ENCODE data around the gene BACH1. TPM values are rescaled to one million over a fixed set of nuclear protein-coding genes. Genes with fewer than 3 reads are reported as not detected.
A peak's percentile ranks its signal among the peaks of the same experiment; 100 is the strongest.

BACH1 gene
- total RNA-seq, 2 donors from 2014 or later, result 55.6 to 64.2 TPM

DNA sequence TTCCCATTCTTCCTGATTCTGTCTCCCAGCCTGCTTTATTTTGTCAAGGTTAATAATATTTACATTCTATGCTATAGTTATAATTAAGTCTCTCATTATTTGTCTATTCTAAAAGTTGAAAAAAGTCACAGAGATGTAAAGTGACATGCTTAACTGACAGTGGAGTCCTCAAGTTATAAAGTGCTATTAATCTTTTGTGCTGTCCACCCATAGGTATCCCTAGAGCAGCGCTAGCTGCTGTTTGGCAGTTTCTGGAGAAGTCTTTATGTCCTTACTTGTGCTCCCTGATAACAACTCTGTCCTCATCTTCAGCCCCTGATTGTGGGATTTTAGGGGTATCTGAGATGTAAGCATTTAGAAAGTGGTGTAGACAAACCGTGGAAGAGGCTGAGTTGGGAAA is 13.1 kb downstream of the BACH1 start:
- H3K27me3 Mint-ChIP-seq, result no peaks in the 10 kb centered on the region
- no peak overlapping the region for H3K27ac Mint-ChIP-seq
- no peak overlapping the region for H3K4me3 Mint-ChIP-seq
- no peaks in the 10 kb centered on the region for H3K9me3 ChIP-seq (ENCODE audit: control insufficient read depth, low read length, poor library complexity, severe bottlenecking)
- ATAC-seq (no peak), DNase-seq (no peak)
- H3K4me1 Mint-ChIP-seq, result peaks cover 42% of the 10 kb centered on the region
- peaks cover 2% of the 10 kb centered on the region for H3K36me3 Mint-ChIP-seq (ENCODE audit: low read depth)

DNA sequence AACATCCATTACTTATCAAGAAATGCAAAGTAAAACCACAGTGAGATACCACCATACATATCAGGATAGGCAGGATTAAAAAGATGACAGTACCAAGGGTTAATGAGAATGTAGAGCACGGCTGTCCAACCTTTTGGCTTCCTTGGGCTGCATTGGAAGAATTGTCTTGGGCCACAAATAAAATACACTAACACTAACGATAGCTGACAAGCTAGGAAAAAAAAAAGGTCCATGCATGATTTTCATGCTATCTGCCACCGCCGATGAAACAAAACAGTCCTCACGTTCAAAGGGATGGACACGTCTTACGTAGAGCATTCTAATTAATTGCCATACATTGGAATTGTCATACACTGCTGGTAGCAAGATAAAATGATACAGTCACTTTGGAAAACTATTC is 14.3 kb downstream of the BACH1 start:
- H3K27me3 Mint-ChIP-seq, result no peaks in the 10 kb centered on the region
- no peak overlapping the region for H3K27ac Mint-ChIP-seq
- H3K9me3 ChIP-seq (ENCODE audit: control insufficient read depth, low read length, poor library complexity, severe bottlenecking), result no peaks in the 10 kb centered on the region
- DNase-seq (no peak), ATAC-seq (no peak)
- H3K36me3 Mint-ChIP-seq (ENCODE audit: low read depth), result peaks cover 2% of the 10 kb centered on the region
- no peak overlapping the region for H3K4me3 Mint-ChIP-seq
- H3K4me1 Mint-ChIP-seq, result peaks cover 46% of the 10 kb centered on the region

DNA sequence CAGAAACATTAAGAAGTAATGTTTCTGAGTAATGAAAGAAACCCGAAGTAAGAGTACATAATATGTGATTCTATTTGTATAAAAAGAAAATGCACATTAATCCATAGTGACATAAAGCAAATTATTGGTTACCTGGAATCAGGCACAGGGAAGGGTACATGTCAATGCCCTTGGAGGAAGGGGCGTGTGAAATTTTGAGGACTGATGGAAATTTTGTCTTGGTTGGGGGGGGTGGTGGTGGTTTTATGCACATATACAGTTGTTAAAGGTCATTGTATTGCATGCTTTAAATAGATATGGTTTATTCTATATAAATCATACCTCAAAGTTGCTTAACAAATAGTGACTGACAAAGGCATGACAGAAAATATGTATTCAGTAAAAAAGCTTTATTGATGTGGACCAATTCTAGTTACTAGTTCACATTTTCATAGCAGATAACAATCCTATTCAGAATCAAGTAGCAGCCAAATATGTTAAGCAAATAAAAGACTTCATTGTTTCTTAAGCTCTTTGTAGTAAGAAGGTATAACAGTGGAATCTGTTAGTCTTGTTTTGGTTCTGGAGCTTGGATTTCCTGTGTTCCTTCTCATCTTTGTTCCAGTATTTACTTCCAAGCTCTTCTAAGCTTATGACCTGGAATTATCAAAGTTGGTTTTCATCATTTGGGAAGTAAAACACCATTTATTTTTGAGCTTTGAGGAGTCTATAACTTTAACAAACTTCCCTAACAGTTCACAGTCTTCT is 15.1 kb downstream of the BACH1 start:
- no peak for ATAC-seq
- H3K36me3 Mint-ChIP-seq (ENCODE audit: low read depth), result peaks cover 2% of the 10 kb centered on the region
- H3K4me3 Mint-ChIP-seq, result no peak overlapping the region
- DNase-seq, result no peak
- no peaks in the 10 kb centered on the region for H3K9me3 ChIP-seq (ENCODE audit: control insufficient read depth, low read length, poor library complexity, severe bottlenecking)
- H3K27ac Mint-ChIP-seq, result no peak overlapping the region
- no peaks in the 10 kb centered on the region for H3K27me3 Mint-ChIP-seq
- peaks cover 49% of the 10 kb centered on the region for H3K4me1 Mint-ChIP-seq

DNA sequence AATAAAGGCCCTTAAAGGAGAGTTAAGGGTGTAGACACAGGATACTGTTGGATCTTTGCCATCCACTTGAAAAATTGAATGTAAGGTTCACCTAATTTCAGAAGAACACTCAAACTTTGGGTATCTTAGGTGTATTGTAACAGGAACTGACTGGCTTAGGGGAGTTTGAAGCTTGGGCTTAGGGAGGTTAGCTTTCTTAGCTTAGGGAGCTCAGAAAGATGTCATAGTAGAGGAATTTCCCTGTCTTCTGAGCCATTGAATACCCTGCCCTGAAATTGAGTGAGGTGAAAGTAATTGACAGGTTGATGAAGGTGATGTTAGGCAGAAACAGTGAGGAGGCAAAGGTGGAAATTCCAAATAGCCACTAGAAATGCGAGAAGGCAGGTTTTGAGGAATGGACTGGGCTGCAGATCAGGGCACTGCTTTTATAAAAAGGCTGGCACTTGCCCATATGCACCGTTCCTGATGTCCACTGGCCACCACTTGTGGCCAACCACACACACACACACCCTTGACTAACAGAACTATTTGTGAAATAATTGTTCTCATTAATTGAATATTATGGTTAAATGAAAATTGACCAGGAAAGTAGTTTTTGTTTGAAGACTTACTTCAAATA is 16.5 kb downstream of the BACH1 start:
- Mint-ChIP-seq H3K4me1 (peaks cover 54% of the 10 kb centered on the region), H3K27ac (peak overlapping the region; percentile 25), H3K4me3 (no peak overlapping the region), H3K27me3 (no peaks in the 10 kb centered on the region), H3K36me3 (ENCODE audit: low read depth) (peaks cover 2% of the 10 kb centered on the region)
- DNase-seq (no peak), ATAC-seq (peak; percentile 55)
- no peaks in the 10 kb centered on the region for H3K9me3 ChIP-seq (ENCODE audit: control insufficient read depth, low read length, poor library complexity, severe bottlenecking)

DNA sequence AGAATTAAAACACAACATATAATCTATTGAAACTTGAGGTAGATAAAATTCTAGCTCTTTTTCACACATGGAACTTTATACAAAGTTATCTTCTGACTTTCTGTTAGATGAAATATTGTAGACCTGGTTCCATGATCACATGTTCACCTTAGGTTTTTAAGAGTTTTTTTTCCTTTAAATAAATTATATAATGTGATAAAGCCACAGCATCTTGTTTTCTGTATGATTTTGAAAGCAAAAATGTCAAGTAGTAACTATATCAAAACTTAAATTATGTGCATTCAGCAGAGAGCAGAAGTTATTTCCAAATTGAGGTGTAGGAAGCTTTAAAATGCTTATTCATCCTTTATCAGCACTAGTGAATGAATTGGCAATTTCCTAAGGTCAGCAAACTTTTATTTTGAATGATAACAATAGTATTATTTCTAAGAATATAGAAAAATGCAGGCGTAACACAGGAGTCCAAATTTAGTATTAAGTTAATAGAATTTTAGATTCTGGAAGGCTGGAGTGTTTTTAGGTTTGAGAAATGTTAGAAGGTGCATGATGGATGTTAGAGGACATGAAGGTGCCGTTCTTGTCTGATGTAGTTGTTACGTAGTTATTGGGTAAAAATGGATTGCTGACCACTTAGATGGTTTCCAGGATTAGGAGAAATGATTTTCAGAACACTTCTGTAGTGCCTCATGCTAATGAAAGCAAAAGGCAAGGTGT is 17.5 kb downstream of the BACH1 start:
- no peak for DNase-seq
- Mint-ChIP-seq H3K4me1 (peaks cover 51% of the 10 kb centered on the region), H3K27ac (peak overlapping the region; percentile 56), H3K4me3 (no peak overlapping the region), H3K36me3 (ENCODE audit: low read depth) (no peaks in the 10 kb centered on the region), H3K27me3 (no peaks in the 10 kb centered on the region)
- H3K9me3 ChIP-seq (ENCODE audit: control insufficient read depth, low read length, poor library complexity, severe bottlenecking), result peaks cover under 1% of the 10 kb centered on the region
- no peak for ATAC-seq

DNA sequence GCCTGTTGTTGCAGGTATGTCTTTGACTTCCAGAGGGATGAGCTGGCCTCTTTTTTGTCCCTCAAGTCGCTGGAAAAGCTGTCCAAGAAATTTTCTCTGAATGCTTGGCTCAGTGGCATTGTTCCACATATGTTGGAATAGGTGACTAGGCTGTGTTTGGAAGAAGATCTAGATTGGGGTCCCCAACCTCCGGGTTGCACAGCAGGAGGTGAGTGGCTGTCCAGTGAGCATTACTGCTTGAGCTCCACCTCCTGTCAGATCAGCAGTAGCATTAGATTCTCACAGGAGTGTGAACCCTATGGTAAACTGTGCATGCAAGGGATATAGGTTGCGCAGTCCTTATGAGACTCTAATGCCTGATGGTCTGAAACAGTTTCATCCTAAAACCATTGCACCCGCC is 18.1 kb downstream of the BACH1 start:
- Mint-ChIP-seq H3K27ac (peak overlapping the region; percentile 56), H3K4me1 (peaks cover 49% of the 10 kb centered on the region), H3K27me3 (no peaks in the 10 kb centered on the region), H3K36me3 (ENCODE audit: low read depth) (peaks cover 2% of the 10 kb centered on the region), H3K4me3 (no peak overlapping the region)
- ATAC-seq (no peak), DNase-seq (no peak)
- peaks cover 5% of the 10 kb centered on the region for H3K9me3 ChIP-seq (ENCODE audit: control insufficient read depth, low read length, poor library complexity, severe bottlenecking)

DNA sequence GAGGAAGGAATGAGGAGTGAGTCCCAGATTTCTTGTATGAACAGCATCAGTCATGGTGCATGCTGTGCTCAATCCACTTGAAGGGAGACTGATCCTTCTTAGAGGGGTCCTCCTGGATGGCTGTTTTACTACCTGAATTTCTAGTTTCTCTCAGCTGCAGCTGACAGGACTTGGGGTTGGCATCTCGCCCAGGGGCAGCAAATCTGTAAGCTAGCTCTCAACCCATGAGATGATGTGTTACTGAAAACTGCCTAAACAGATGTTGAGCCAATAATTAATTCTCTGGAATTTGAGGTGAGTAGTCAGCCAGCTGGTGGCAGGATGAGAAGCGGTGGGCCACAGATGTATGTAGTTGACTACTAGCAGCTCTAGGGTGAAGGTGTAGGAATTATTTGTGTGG is 19.6 kb downstream of the BACH1 start:
- no peak for DNase-seq
- Mint-ChIP-seq H3K36me3 (ENCODE audit: low read depth) (peaks cover 3% of the 10 kb centered on the region), H3K4me3 (no peak overlapping the region), H3K27me3 (no peaks in the 10 kb centered on the region), H3K27ac (no peak overlapping the region), H3K4me1 (peaks cover 42% of the 10 kb centered on the region)
- ATAC-seq, result no peak
- peaks cover 5% of the 10 kb centered on the region for H3K9me3 ChIP-seq (ENCODE audit: control insufficient read depth, low read length, poor library complexity, severe bottlenecking)

DNA sequence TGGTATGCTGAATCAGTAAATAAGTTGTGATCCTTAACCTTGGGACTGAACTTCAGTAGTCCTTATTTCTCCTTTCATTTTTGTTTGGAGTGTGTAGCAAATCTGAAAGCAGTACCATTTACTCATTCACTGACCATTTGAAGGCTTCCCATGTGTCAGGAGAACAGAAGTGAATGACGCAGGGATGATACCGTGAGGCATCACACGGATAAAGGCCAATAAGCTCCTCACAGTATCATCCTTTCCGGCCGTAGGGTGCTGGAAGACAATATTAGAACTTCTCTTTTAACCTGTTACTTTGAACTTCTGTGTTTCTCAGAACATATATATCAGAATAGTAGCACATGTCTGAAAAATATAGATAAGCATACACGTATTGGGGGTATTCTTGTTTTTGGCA is 21.3 kb downstream of the BACH1 start:
- Mint-ChIP-seq H3K4me3 (no peak overlapping the region), H3K4me1 (peaks cover 38% of the 10 kb centered on the region), H3K27me3 (no peaks in the 10 kb centered on the region), H3K36me3 (ENCODE audit: low read depth) (peaks cover 3% of the 10 kb centered on the region), H3K27ac (no peak overlapping the region)
- peaks cover 5% of the 10 kb centered on the region for H3K9me3 ChIP-seq (ENCODE audit: control insufficient read depth, low read length, poor library complexity, severe bottlenecking)
- DNase-seq (no peak), ATAC-seq (no peak)

DNA sequence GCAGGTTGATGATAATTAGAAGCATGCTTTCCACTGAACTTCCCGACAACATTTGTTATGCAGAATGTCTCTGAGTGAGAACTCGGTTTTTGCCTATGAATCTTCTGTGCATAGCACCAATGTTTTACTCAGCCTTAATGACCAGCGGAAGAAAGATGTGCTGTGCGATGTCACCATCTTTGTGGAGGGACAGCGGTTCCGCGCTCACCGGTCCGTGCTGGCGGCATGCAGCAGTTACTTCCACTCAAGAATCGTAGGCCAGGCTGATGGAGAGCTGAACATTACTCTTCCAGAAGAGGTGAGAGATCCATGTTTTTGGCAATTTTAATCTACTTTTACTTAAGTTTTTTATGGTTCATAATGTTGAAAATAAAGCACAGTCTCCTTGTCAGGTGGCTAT is 22.5 kb downstream of the BACH1 start:
- Mint-ChIP-seq H3K27me3 (no peaks in the 10 kb centered on the region), H3K4me3 (peak overlapping the region; percentile 25), H3K36me3 (ENCODE audit: low read depth) (peaks cover 3% of the 10 kb centered on the region), H3K4me1 (peaks cover 36% of the 10 kb centered on the region), H3K27ac (no peak overlapping the region)
- H3K9me3 ChIP-seq (ENCODE audit: control insufficient read depth, low read length, poor library complexity, severe bottlenecking), result peaks cover 5% of the 10 kb centered on the region
- ATAC-seq (no peak), DNase-seq (no peak)

DNA sequence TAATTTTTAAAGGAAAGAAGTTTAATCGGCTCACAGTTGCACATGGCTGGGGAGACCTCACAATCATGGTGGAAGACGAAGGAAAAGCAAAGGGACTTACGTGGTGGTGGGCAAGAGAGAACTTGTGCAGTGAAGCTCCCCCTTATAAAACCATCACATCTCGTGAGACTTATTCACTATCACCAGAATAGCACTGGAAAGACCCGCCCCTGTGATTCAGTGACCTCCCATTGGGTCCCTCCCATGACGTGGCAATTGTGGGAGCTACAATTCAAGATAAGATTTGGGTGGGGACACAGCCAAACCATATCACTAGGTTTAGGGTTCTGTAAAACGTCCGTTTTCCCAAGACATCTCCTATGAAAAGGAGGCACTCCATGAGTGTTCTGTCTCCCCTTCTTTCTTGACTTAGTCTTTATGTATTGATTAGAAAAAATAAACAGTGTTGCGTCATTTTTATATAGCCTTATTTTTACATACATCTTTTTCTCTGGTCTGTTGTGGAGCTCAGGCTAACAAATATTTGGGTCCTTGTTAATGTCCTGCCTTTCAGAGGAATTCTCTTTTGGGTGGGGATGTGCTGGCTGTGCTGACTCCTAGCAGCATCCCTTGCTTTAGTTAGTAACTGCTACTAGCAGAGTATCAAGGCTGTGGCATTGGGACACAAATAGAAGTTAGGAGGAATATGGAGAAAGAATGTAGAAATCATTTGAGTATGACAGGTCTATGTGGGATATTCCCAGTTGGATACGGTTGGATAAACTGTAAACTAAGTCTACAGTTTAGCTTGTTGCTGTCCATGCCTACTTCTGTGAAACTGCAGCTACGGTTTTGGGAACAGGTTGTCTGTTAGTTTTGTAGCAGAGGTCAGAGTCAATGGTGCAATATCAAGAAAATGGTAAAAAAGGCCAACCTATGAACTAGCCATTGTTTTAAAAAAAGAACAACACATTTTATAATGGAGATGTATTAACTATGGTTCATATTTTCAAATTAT is 23.5 kb downstream of the BACH1 start:
- Mint-ChIP-seq H3K36me3 (ENCODE audit: low read depth) (peaks cover 6% of the 10 kb centered on the region), H3K4me1 (peaks cover 34% of the 10 kb centered on the region), H3K27ac (no peak overlapping the region), H3K27me3 (no peaks in the 10 kb centered on the region), H3K4me3 (no peak overlapping the region)
- H3K9me3 ChIP-seq (ENCODE audit: control insufficient read depth, low read length, poor library complexity, severe bottlenecking), result peaks cover 5% of the 10 kb centered on the region
- no peak for DNase-seq
- no peak for ATAC-seq

DNA sequence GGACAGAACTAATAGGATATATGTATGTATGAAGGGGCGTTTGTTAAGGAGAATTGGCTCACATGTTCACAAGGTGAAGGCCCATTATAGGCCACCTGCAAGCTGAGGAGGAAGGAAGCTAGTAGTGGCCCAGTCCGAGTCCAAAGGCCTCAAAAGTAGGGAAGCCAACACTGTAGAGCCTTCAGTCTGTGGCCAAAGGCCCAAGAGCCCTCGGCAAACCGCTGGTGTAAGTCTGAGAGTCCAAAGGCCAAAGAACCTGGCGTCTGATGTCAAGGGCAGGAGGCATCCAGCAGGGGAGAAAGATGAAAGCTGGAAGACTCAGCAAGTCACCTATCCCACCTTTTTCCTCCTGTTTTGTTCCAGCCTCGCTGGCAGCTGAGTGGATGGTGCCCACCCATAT is 24.5 kb downstream of the BACH1 start:
- ATAC-seq, result no peak

DNA sequence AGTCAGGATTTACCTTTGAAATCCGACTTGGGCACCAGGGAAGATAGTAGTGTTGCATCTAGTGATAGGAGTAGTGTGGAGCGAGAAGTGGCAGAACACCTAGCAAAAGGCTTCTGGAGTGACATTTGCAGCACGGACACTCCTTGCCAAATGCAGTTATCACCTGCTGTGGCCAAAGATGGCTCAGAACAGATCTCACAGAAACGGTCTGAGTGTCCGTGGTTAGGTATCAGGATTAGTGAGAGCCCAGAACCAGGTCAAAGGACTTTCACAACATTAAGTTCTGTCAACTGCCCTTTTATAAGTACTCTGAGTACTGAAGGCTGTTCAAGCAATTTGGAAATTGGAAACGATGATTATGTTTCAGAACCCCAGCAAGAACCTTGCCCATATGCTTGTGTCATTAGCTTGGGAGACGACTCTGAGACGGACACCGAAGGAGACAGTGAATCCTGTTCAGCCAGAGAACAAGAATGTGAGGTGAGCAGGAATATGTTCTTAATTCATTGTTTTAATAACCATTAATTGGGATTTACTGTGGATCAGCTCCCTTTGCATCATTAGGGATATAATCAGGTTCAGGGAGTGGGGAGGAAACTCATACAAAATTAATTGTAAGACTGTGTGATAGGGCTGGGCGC is 28.3 kb downstream of the BACH1 start:
- Mint-ChIP-seq H3K27ac (peak overlapping the region; percentile 41), H3K4me1 (peaks cover 15% of the 10 kb centered on the region), H3K36me3 (ENCODE audit: low read depth) (peaks cover 7% of the 10 kb centered on the region), H3K27me3 (no peaks in the 10 kb centered on the region), H3K4me3 (no peak overlapping the region)
- no peaks in the 10 kb centered on the region for H3K9me3 ChIP-seq (ENCODE audit: control insufficient read depth, low read length, poor library complexity, severe bottlenecking)
- DNase-seq, result no peak
- ATAC-seq, result no peak

More for the DNA sequence above, 24.5 kb downstream of the BACH1 start:
- Mint-ChIP-seq H3K27me3 (no peaks in the 10 kb centered on the region), H3K36me3 (ENCODE audit: low read depth) (peaks cover 6% of the 10 kb centered on the region), H3K4me1 (peaks cover 28% of the 10 kb centered on the region), H3K4me3 (no peak overlapping the region), H3K27ac (no peak overlapping the region)
- peaks cover 5% of the 10 kb centered on the region for H3K9me3 ChIP-seq (ENCODE audit: control insufficient read depth, low read length, poor library complexity, severe bottlenecking)
- DNase-seq, result no peak
